HG03442 (cell line): Measurements from ENCODE around the gene GLRA1.
"Not testable (repeated sequence)": the region's sequence is repeated elsewhere in the genome, so short reads cannot be mapped to it uniquely, and the experiment has no call there.

Experiments used
- ATAC-seq: cut with Tn5 transposase; IDR thresholded peaks from one replicate; pipeline ENCODE4 v1.9.1; 2021; ENCODE audit warnings: mild to moderate bottlenecking, moderate library complexity; ENCODE audit not compliant: unreplicated experiment

Gene GLRA1

GRCh38 chr5:151822141-151822540, 102.5 kb downstream of the GLRA1 start:
- ATAC-seq = no peak

GRCh38 chr5:151820903-151821302, 103.7 kb downstream of the GLRA1 start:
- ATAC-seq = no peak

GRCh38 chr5:151820271-151820670, 104.4 kb downstream of the GLRA1 start:
- ATAC-seq = no peak

- ATAC-seq = no peak
These were observed 104.8 kb downstream of the GLRA1 start for GRCh38 chr5:151819830-151820229.

GRCh38 chr5:151815051-151815450, 109.6 kb downstream of the GLRA1 start:
- ATAC-seq = no peak

GRCh38 chr5:151812757-151813309, 111.8 kb downstream of the GLRA1 start:
- ATAC-seq = no peak

GRCh38 chr5:151811593-151812321, 112.9 kb downstream of the GLRA1 start:
- no peak for ATAC-seq

GRCh38 chr5:151810897-151811296, 113.8 kb downstream of the GLRA1 start:
- ATAC-seq = no peak

- ATAC-seq = no peak
These were observed 114.2 kb downstream of the GLRA1 start for GRCh38 chr5:151810449-151810848.

- no peak for ATAC-seq
These were observed 116.0 kb downstream of the GLRA1 start for GRCh38 chr5:151808451-151809169.

- ATAC-seq = no peak
These were observed 119.0 kb downstream of the GLRA1 start for GRCh38 chr5:151805414-151806223.

GRCh38 chr5:151800532-151800931, 124.1 kb downstream of the GLRA1 start:
- no peak for ATAC-seq

- ATAC-seq = no peak
These were observed 125.2 kb downstream of the GLRA1 start for GRCh38 chr5:151799407-151799806.

- ATAC-seq = no peak
These were observed 126.0 kb downstream of the GLRA1 start for GRCh38 chr5:151798674-151799073.

- no peak for ATAC-seq
These were observed 129.2 kb downstream of the GLRA1 start for GRCh38 chr5:151795426-151795825.

GRCh38 chr5:151793358-151793757, 131.3 kb downstream of the GLRA1 start:
- no peak for ATAC-seq

GRCh38 chr5:151787817-151788216, 136.8 kb downstream of the GLRA1 start:
- no peak for ATAC-seq

- ATAC-seq = no peak
These were observed 138.2 kb downstream of the GLRA1 start for GRCh38 chr5:151786468-151786867.

- ATAC-seq = no peak
These were observed 140.5 kb downstream of the GLRA1 start for GRCh38 chr5:151784141-151784540.

- not testable (repeated sequence) for ATAC-seq
These were observed 141.0 kb downstream of the GLRA1 start for GRCh38 chr5:151783664-151784063.

GRCh38 chr5:151781201-151781600, 143.4 kb downstream of the GLRA1 start:
- ATAC-seq = no peak
